Activated naive CD8-positive, alpha-beta T cell (primary cell): Measurements from ENCODE around the gene TRIM51.
"Not testable (repeated sequence)": the region's sequence is repeated elsewhere in the genome, so short reads cannot be mapped to it uniquely, and the experiment has no call there.

Experiments used
- H3K27ac Mint-ChIP-seq: one replicate; pipeline ENCODE4 v1.8.0; 2021; ENCODE audit warnings: mixed read lengths
- H3K27me3 Mint-ChIP-seq: one replicate; pipeline ENCODE4 v1.8.0; 2021; ENCODE audit warnings: mixed read lengths
- H3K36me3 Mint-ChIP-seq: one replicate; pipeline ENCODE4 v1.8.0; 2021; ENCODE audit warnings: mixed read lengths
- H3K4me1 Mint-ChIP-seq: one replicate; pipeline ENCODE4 v1.8.0; 2021; ENCODE audit warnings: low read depth, mixed read lengths
- H3K4me3 Mint-ChIP-seq: one replicate; pipeline ENCODE4 v1.8.0; 2021; ENCODE audit warnings: mild to moderate bottlenecking, mixed read lengths
- H3K9me3 Mint-ChIP-seq: one replicate; pipeline ENCODE4 v1.8.0; 2021; ENCODE audit warnings: low read depth, mixed read lengths

Gene TRIM51

GRCh38 chr11:55882997-55883396, at the start of gene TRIM51:
Gene TRIM51, plus strand, starts transcription at chr11:55883297. Its CDS starts 2,132 bp downstream, at chr11:55885429.
- H3K36me3 Mint-ChIP-seq, H3K4me3 Mint-ChIP-seq, H3K27ac Mint-ChIP-seq, H3K9me3 Mint-ChIP-seq, H3K4me1 Mint-ChIP-seq, H3K27me3 Mint-ChIP-seq: not testable (repeated sequence)

DNA sequence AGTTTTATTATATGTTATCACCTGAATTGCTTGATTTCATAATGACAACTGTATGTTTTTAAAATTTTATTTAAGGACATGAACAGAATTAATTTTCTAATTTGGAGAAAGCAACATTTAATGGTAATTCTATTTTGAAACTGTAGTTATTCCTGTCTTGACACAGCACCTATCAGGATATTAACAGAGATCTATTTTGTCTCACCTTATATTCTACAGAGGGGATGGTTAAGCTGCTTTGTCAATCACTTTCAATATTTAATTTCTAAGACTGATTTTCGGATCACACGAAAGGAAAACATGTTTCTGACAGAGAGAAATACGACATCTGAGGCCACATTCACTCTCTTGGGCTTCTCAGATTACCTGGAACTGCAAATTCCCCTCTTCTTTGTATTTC, 44.6 kb upstream of the TRIM51 start, which contains the start of gene OR5D16:
TSS of gene OR5D16 (plus strand) at position 301 of the 400 bp plus-strand sequence. CDS start at position 301, 0 bp downstream.
- no peaks in the 10 kb centered on the region for H3K36me3 Mint-ChIP-seq
- H3K9me3 Mint-ChIP-seq = peaks cover 23% of the 10 kb centered on the region
- no peak within 1 kb of the TSS for H3K27ac Mint-ChIP-seq
- H3K4me1 Mint-ChIP-seq = no peaks in the 10 kb centered on the region
- no peaks in the 10 kb centered on the region for H3K27me3 Mint-ChIP-seq
- H3K4me3 Mint-ChIP-seq = no peak within 1 kb of the TSS

GRCh38 chr11:55847453-55847852, 35.6 kb upstream of the TRIM51 start:
- Mint-ChIP-seq H3K9me3 (peaks cover 12% of the 10 kb centered on the region), H3K27me3 (no peaks in the 10 kb centered on the region), H3K36me3 (no peaks in the 10 kb centered on the region), H3K4me3 (no peak overlapping the region), H3K4me1 (no peaks in the 10 kb centered on the region), H3K27ac (no peak overlapping the region)

- no peak overlapping the region for H3K4me3 Mint-ChIP-seq
- H3K4me1 Mint-ChIP-seq = no peaks in the 10 kb centered on the region
- no peaks in the 10 kb centered on the region for H3K27me3 Mint-ChIP-seq
- H3K27ac Mint-ChIP-seq = no peak overlapping the region
- H3K36me3 Mint-ChIP-seq = no peaks in the 10 kb centered on the region
- peaks cover 20% of the 10 kb centered on the region for H3K9me3 Mint-ChIP-seq
Observed at GRCh38 chr11:55849037-55849436, 34.1 kb upstream of the TRIM51 start.

DNA sequence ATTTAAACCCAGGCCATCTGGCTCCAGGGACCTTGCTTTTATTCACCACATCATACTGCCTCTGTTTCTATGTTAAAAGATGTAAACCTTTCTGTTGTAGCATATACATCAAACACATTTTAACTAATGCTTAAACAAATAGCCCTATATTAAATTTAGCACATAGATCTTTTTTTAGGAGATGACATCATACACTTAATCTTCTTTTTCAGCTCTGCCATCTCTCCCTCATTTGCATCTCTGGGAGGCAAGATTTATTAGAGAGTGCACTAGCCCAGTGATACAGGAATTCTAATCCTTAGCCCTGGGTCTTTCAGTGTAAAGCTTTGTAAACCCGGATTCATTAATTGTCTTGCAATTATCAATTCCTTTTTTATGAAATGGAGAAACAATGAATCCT, 31.0 kb upstream of the TRIM51 start:
- H3K4me3 Mint-ChIP-seq = no peak overlapping the region
- H3K27ac Mint-ChIP-seq = no peak overlapping the region

GRCh38 chr11:55854704-55855103, 28.4 kb upstream of the TRIM51 start:
- H3K27ac Mint-ChIP-seq = no peak overlapping the region
- no peaks in the 10 kb centered on the region for H3K36me3 Mint-ChIP-seq
- no peaks in the 10 kb centered on the region for H3K4me1 Mint-ChIP-seq
- no peak overlapping the region for H3K4me3 Mint-ChIP-seq
- no peaks in the 10 kb centered on the region for H3K27me3 Mint-ChIP-seq
- peaks cover 25% of the 10 kb centered on the region for H3K9me3 Mint-ChIP-seq

More for the DNA sequence above, 31.0 kb upstream of the TRIM51 start:
- Mint-ChIP-seq H3K4me1 (no peaks in the 10 kb centered on the region), H3K36me3 (no peaks in the 10 kb centered on the region), H3K9me3 (peaks cover 20% of the 10 kb centered on the region), H3K27me3 (no peaks in the 10 kb centered on the region)

DNA sequence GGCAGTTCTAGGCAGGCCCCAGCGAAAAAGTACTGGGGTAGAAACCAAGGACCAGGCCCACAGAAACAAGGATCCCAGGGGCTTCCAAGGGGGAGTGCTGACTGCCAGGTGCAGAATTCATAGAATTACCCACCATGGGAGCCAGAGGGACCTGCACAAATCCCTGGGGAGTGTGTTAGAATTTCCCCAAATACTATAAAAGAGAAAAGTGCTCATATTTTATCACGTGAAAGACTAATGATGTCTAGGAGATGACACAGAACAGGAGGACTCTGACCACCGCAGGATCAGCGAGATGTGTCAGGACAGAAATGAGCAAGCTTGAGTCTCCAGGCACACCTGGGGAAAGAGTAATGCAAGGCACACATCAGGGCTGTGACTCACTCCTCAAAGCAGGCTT, 15.7 kb upstream of the TRIM51 start:
- not testable (repeated sequence) for H3K27me3 Mint-ChIP-seq, H3K4me1 Mint-ChIP-seq, H3K9me3 Mint-ChIP-seq, H3K36me3 Mint-ChIP-seq, H3K27ac Mint-ChIP-seq, H3K4me3 Mint-ChIP-seq

- not testable (repeated sequence) for H3K27ac Mint-ChIP-seq, H3K9me3 Mint-ChIP-seq, H3K27me3 Mint-ChIP-seq, H3K36me3 Mint-ChIP-seq, H3K4me3 Mint-ChIP-seq, H3K4me1 Mint-ChIP-seq
Observed at GRCh38 chr11:55872731-55873130, 10.4 kb upstream of the TRIM51 start.

GRCh38 chr11:55873146-55873545, 10.0 kb upstream of the TRIM51 start:
- H3K27ac Mint-ChIP-seq, H3K4me3 Mint-ChIP-seq, H3K4me1 Mint-ChIP-seq, H3K9me3 Mint-ChIP-seq, H3K27me3 Mint-ChIP-seq, H3K36me3 Mint-ChIP-seq: not testable (repeated sequence)

DNA sequence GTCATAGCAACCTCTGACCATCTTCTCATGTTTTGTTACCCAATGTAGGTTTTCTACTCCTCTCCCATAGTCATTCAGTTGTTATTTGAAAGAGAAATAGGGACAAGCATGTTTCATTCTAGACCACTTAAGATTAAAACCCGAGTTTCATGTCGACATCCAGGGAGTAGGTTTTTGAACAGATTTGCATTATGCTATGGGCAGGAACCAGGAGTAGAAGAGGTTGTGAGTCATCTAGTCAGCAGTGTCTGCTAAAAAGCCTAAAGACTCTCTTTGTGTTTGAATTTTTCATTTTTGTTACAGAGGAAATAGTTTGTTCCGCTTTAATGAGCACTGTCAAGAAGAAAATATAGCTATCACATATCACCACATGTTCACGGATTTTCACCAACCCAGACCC, 1.9 kb downstream of the TRIM51 start:
- H3K36me3 Mint-ChIP-seq, H3K27me3 Mint-ChIP-seq, H3K9me3 Mint-ChIP-seq, H3K4me1 Mint-ChIP-seq, H3K4me3 Mint-ChIP-seq, H3K27ac Mint-ChIP-seq: not testable (repeated sequence)

GRCh38 chr11:55885481-55885880, 2.4 kb downstream of the TRIM51 start:
- not testable (repeated sequence) for H3K27me3 Mint-ChIP-seq, H3K4me1 Mint-ChIP-seq, H3K36me3 Mint-ChIP-seq, H3K27ac Mint-ChIP-seq, H3K4me3 Mint-ChIP-seq, H3K9me3 Mint-ChIP-seq

GRCh38 chr11:55895216-55895615, 12.1 kb downstream of the TRIM51 start:
- Mint-ChIP-seq H3K4me3 (no peak overlapping the region), H3K4me1 (no peaks in the 10 kb centered on the region), H3K9me3 (peaks cover 9% of the 10 kb centered on the region), H3K27ac (no peak overlapping the region), H3K36me3 (no peaks in the 10 kb centered on the region), H3K27me3 (no peaks in the 10 kb centered on the region)

GRCh38 chr11:55902308-55902707, 19.2 kb downstream of the TRIM51 start:
- H3K4me3 Mint-ChIP-seq = no peak overlapping the region
- no peak overlapping the region for H3K27ac Mint-ChIP-seq
- H3K27me3 Mint-ChIP-seq = no peaks in the 10 kb centered on the region
- H3K4me1 Mint-ChIP-seq = no peaks in the 10 kb centered on the region
- H3K36me3 Mint-ChIP-seq = no peaks in the 10 kb centered on the region
- peaks cover 26% of the 10 kb centered on the region for H3K9me3 Mint-ChIP-seq

- Mint-ChIP-seq H3K4me3 (no peak within 1 kb of the TSS), H3K9me3 (peaks cover 13% of the 10 kb centered on the region), H3K27me3 (no peaks in the 10 kb centered on the region), H3K4me1 (no peaks in the 10 kb centered on the region), H3K36me3 (no peaks in the 10 kb centered on the region), H3K27ac (no peak within 1 kb of the TSS)
Observed at GRCh38 chr11:55914482-55914881, 31.4 kb downstream of the TRIM51 start, which contains the start of gene OR5W2. Gene OR5W2, minus strand, starts transcription at chr11:55914582. Its CDS starts 0 bp downstream, at chr11:55914582.

DNA sequence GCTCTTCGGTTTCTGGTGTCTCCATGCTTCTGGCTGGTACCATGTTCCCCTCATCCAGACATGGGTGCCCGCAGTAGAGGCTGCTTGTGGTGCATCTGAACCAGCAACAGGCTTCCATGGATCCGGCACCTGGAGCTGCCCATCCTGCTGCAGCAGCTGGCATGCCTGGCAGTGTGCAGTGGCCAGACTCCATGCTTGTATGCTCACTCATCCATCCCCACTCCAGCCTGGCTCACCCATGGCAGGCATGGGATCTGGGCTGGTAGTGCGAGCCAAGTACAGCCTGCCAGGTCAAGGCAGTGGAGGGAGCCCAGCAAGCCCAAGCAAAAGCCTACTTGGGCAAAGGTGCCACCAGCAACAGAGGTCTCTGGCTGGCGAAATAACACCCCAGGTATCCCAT, 37.4 kb downstream of the TRIM51 start:
- Mint-ChIP-seq H3K36me3 (no peaks in the 10 kb centered on the region), H3K4me3 (no peak overlapping the region), H3K4me1 (no peaks in the 10 kb centered on the region), H3K27me3 (no peaks in the 10 kb centered on the region), H3K9me3 (peaks cover 11% of the 10 kb centered on the region), H3K27ac (no peak overlapping the region)

DNA sequence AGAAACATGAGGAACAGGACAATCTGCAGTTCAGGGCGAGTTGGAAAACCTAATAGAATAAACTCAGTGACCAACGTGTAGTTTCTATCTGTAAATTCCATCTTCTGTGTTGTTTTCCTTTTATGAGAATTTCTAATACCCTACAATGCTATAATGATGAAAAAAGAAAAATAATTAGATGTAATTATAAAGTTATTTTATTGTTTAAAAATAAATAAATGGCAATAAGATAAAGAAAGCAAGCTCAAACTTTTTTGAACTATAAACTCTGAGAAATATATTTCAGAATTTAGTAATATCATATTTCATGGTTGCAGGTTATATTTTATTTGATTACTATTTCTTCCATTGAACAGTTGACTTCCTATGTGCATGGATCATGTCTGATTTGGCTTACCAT, 53.2 kb downstream of the TRIM51 start, which contains the start of gene OR5I1:
TSS of gene OR5I1 (minus strand) at position 101 of the 400 bp plus-strand sequence. CDS start at position 101, 0 bp downstream.
- Mint-ChIP-seq H3K36me3 (no peaks in the 10 kb centered on the region), H3K4me3 (no peak within 1 kb of the TSS), H3K27me3 (no peaks in the 10 kb centered on the region), H3K9me3 (peaks cover 5% of the 10 kb centered on the region), H3K4me1 (no peaks in the 10 kb centered on the region), H3K27ac (no peak within 1 kb of the TSS)
